Measurements from ENCODE around the gene PCDHGA7. TPM values are rescaled to one million over a fixed set of nuclear protein-coding genes. Genes with fewer than 3 reads are reported as not detected.
"Not testable (repeated sequence)": the region's sequence is repeated elsewhere in the genome, so short reads cannot be mapped to it uniquely, and the experiment has no call there.

The PCDHGA7 gene
- total RNA-seq, 3 donors from 2014 or later, result 0.08 to 0.11 TPM; not detected in 1

GRCh38 chr5:141422742-141423291 is 40.3 kb downstream of the PCDHGA7 start:
- H3K4me1 Mint-ChIP-seq (ENCODE audit: low read depth), result peaks cover 3% of the 10 kb centered on the region
- no peak overlapping the region for H3K4me3 Mint-ChIP-seq
- H3K27me3 Mint-ChIP-seq (ENCODE audit: low read depth), result peaks cover 79% of the 10 kb centered on the region
- DNase-seq (no peak), ATAC-seq (no peak)
- H3K9me3 Mint-ChIP-seq, result peaks cover 33% of the 10 kb centered on the region
- H3K36me3 Mint-ChIP-seq (ENCODE audit: insufficient read depth), result peaks cover 13% of the 10 kb centered on the region

- Mint-ChIP-seq H3K4me1 (ENCODE audit: low read depth) (peaks cover 7% of the 10 kb centered on the region), H3K4me3 (no peak overlapping the region), H3K9me3 (peaks cover 32% of the 10 kb centered on the region), H3K27me3 (ENCODE audit: low read depth) (peaks cover 74% of the 10 kb centered on the region), H3K36me3 (ENCODE audit: insufficient read depth) (peaks cover 2% of the 10 kb centered on the region)
- ATAC-seq, result no peak
- no peak for DNase-seq
Measured at GRCh38 chr5:141427783-141428426, 45.4 kb downstream of the PCDHGA7 start.

- H3K4me1 Mint-ChIP-seq (ENCODE audit: low read depth), result peaks cover 7% of the 10 kb centered on the region
- peaks cover 77% of the 10 kb centered on the region for H3K27me3 Mint-ChIP-seq (ENCODE audit: low read depth)
- ATAC-seq (peak in 1 of 2 donors; percentile 70), DNase-seq (no peak)
- H3K4me3 Mint-ChIP-seq, result peak within 1 kb of the TSS; percentile 72
- peaks cover 2% of the 10 kb centered on the region for H3K36me3 Mint-ChIP-seq (ENCODE audit: insufficient read depth)
- H3K9me3 Mint-ChIP-seq, result peaks cover 38% of the 10 kb centered on the region
Measured at GRCh38 chr5:141430332-141431113, 48.0 kb downstream of the PCDHGA7 start, which contains the start of gene PCDHGA12. PCDHGA12 (plus strand) TSS chr5:141430507; CDS start chr5:141430760, 253 bp downstream.

- H3K27me3 Mint-ChIP-seq (ENCODE audit: low read depth), result peaks cover 72% of the 10 kb centered on the region
- H3K4me1 Mint-ChIP-seq (ENCODE audit: low read depth), result peaks cover 7% of the 10 kb centered on the region
- peak overlapping the region; percentile 72 for H3K4me3 Mint-ChIP-seq
- H3K9me3 Mint-ChIP-seq, result peaks cover 38% of the 10 kb centered on the region
- H3K36me3 Mint-ChIP-seq (ENCODE audit: insufficient read depth), result peaks cover 2% of the 10 kb centered on the region
- ATAC-seq (peak in 1 of 2 donors; percentile 28), DNase-seq (no peak)
Measured at GRCh38 chr5:141431286-141431685, 48.7 kb downstream of the PCDHGA7 start.

- peaks cover 62% of the 10 kb centered on the region for H3K27me3 Mint-ChIP-seq (ENCODE audit: low read depth)
- H3K36me3 Mint-ChIP-seq (ENCODE audit: insufficient read depth); ATAC-seq; H3K4me1 Mint-ChIP-seq (ENCODE audit: low read depth); DNase-seq: not testable (repeated sequence)
- peak overlapping the region; percentile 13 for H3K4me3 Mint-ChIP-seq
- H3K9me3 Mint-ChIP-seq, result peaks cover 35% of the 10 kb centered on the region
Measured at GRCh38 chr5:141432308-141432707, 49.8 kb downstream of the PCDHGA7 start.

- peaks cover 60% of the 10 kb centered on the region for H3K27me3 Mint-ChIP-seq (ENCODE audit: low read depth)
- not testable (repeated sequence) for H3K36me3 Mint-ChIP-seq (ENCODE audit: insufficient read depth); H3K4me3 Mint-ChIP-seq; DNase-seq; ATAC-seq; H3K4me1 Mint-ChIP-seq (ENCODE audit: low read depth)
- H3K9me3 Mint-ChIP-seq, result peaks cover 35% of the 10 kb centered on the region
Measured at GRCh38 chr5:141432726-141433125, 50.2 kb downstream of the PCDHGA7 start.

GRCh38 chr5:141434006-141434405 is 51.5 kb downstream of the PCDHGA7 start:
- Mint-ChIP-seq H3K4me1 (ENCODE audit: low read depth) (peaks cover 7% of the 10 kb centered on the region), H3K9me3 (peaks cover 29% of the 10 kb centered on the region), H3K4me3 (no peak overlapping the region), H3K36me3 (ENCODE audit: insufficient read depth) (peaks cover 2% of the 10 kb centered on the region), H3K27me3 (ENCODE audit: low read depth) (peaks cover 52% of the 10 kb centered on the region)
- ATAC-seq (no peak), DNase-seq (no peak)

Other genes starting within 250 kb of the PCDHGA7 start
- under 1 TPM in 2 of 3 donors, not detected in 1; 0.13 to 0.16 TPM for gene PCDHB5, start 247.5 kb upstream of the PCDHGA7 start, total RNA-seq
- under 1 TPM in 1 of 3 donors, not detected in 2; 0.05 TPM for gene PCDHB6, start 232.7 kb upstream of the PCDHGA7 start, total RNA-seq
- gene PCDHB7, start 210.1 kb upstream of the PCDHGA7 start, total RNA-seq, result not detected
- not detected for gene PCDHB8, start 205.0 kb upstream of the PCDHGA7 start, total RNA-seq
- gene PCDHB16, start 200.4 kb upstream of the PCDHGA7 start, total RNA-seq, result not detected
- not detected for gene PCDHB9, start 195.6 kb upstream of the PCDHGA7 start, total RNA-seq
- gene PCDHB10, start 190.4 kb upstream of the PCDHGA7 start, total RNA-seq, result under 1 TPM in 1 of 3 donors, not detected in 2; 0.08 TPM
- not detected for gene PCDHB11, start 183.1 kb upstream of the PCDHGA7 start, total RNA-seq
- not detected for gene PCDHB12, start 174.0 kb upstream of the PCDHGA7 start, total RNA-seq
- under 1 TPM; 0.08 to 0.16 (median 0.10) TPM for gene PCDHB13, start 168.8 kb upstream of the PCDHGA7 start, total RNA-seq
- gene PCDHB14, start 159.4 kb upstream of the PCDHGA7 start, total RNA-seq, result under 1 TPM in 2 of 3 donors, not detected in 1; 0.08 TPM
- gene PCDHB15, start 137.3 kb upstream of the PCDHGA7 start, total RNA-seq, result under 1 TPM in 1 of 3 donors, not detected in 2; 0.08 TPM
- under 1 TPM in 1 of 3 donors, not detected in 2; 0.18 TPM for gene SLC25A2, start 78.7 kb upstream of the PCDHGA7 start, total RNA-seq
- gene TAF7, start 62.0 kb upstream of the PCDHGA7 start, total RNA-seq, result 10 to 100 TPM; 64.8 to 73.8 (median 70.4) TPM
- under 1 TPM; 0.05 to 0.11 (median 0.11) TPM for gene PCDHGA1, start 52.2 kb upstream of the PCDHGA7 start, total RNA-seq
- gene PCDHGA2, start 44.0 kb upstream of the PCDHGA7 start, total RNA-seq, result under 1 TPM in 1 of 3 donors, not detected in 2; 0.05 TPM
- gene PCDHGA3, start 38.9 kb upstream of the PCDHGA7 start, total RNA-seq, result not detected
- under 1 TPM in 1 of 3 donors, not detected in 2; 0.13 TPM for gene PCDHGB1, start 32.6 kb upstream of the PCDHGA7 start, total RNA-seq
- under 1 TPM; 0.08 to 0.30 (median 0.08) TPM for gene PCDHGA4, start 27.7 kb upstream of the PCDHGA7 start, total RNA-seq
- under 1 TPM; 0.13 to 0.43 (median 0.40) TPM for gene PCDHGB2, start 22.7 kb upstream of the PCDHGA7 start, total RNA-seq
- gene PCDHGA5, start 18.6 kb upstream of the PCDHGA7 start, total RNA-seq, result under 1 TPM; 0.05 to 0.13 (median 0.08) TPM
- under 1 TPM; 0.10 to 0.19 (median 0.13) TPM for gene PCDHGB3, start 12.5 kb upstream of the PCDHGA7 start, total RNA-seq
- gene PCDHGA6, start 8.9 kb upstream of the PCDHGA7 start, total RNA-seq, result under 1 TPM; 0.13 to 0.27 (median 0.18) TPM
- gene PCDHGB4, start 5.0 kb downstream of the PCDHGA7 start, total RNA-seq, result under 1 TPM; 0.08 to 0.22 (median 0.20) TPM
- gene PCDHGA8, start 9.9 kb downstream of the PCDHGA7 start, total RNA-seq, result not detected
- under 1 TPM; 0.26 to 0.91 (median 0.27) TPM for gene PCDHGB5, start 15.2 kb downstream of the PCDHGA7 start, total RNA-seq
- gene PCDHGA9, start 20.0 kb downstream of the PCDHGA7 start, total RNA-seq, result under 1 TPM; 0.13 to 0.18 (median 0.16) TPM
- gene PCDHGB6, start 25.3 kb downstream of the PCDHGA7 start, total RNA-seq, result under 1 TPM; 0.08 to 0.22 (median 0.18) TPM
- gene PCDHGA10, start 30.2 kb downstream of the PCDHGA7 start, total RNA-seq, result under 1 TPM; 0.25 to 0.68 (median 0.40) TPM
- gene PCDHGB7, start 34.9 kb downstream of the PCDHGA7 start, total RNA-seq, result under 1 TPM in 1 of 3 donors, not detected in 2; 0.15 TPM
- gene PCDHGA11, start 38.3 kb downstream of the PCDHGA7 start, total RNA-seq, result under 1 TPM; 0.05 to 0.13 (median 0.05) TPM
- gene PCDHGA12, start 47.8 kb downstream of the PCDHGA7 start, total RNA-seq, result under 1 TPM; 0.11 to 0.24 (median 0.20) TPM
- under 1 TPM; 0.22 to 0.55 (median 0.48) TPM for gene PCDHGC3, start 93.2 kb downstream of the PCDHGA7 start, total RNA-seq
- gene PCDHGC4, start 102.3 kb downstream of the PCDHGA7 start, total RNA-seq, result not detected
- not detected for gene PCDHGC5, start 106.3 kb downstream of the PCDHGA7 start, total RNA-seq
- 100 to 1,000 TPM; 243 to 289 (median 269) TPM for gene DIAPH1, start 236.3 kb downstream of the PCDHGA7 start, total RNA-seq

All from activated T-cell treated with anti-CD3 and anti-CD28 coated beads, Interleukin-2, amount 50 U/mL, for 4 hours (primary cell).